Fibroblast of lung (primary cell): ENCODE results near the gene IL31. TPM values are rescaled to one million over a fixed set of nuclear protein-coding genes. Genes with fewer than 3 reads are reported as not detected.

Source experiments
- DNase-seq, 2 donors: peaks; one replicate each; pipeline versions ENCODE4 v3.0.0 to v3.0.0-alpha.2; 2010; ENCODE audit warnings: low read depth in 2 of 2
- H2AFZ ChIP-seq: 2 replicates; pipeline ENCODE4 v1.5.1; 2012; ENCODE audit warnings: low read length, control low read depth, inconsistent platforms
- H3K27ac ChIP-seq: 2 replicates; pipeline ENCODE4 v1.5.1; 2011; ENCODE audit warnings: low read length, control low read depth; ENCODE audit not compliant: insufficient read depth
- H3K27me3 ChIP-seq: 2 replicates; pipeline ENCODE4 v1.5.1; 2011; ENCODE audit warnings: mild to moderate bottlenecking, low read length; ENCODE audit not compliant: control insufficient read depth, insufficient read depth
- H3K36me3 ChIP-seq: 2 replicates; pipeline ENCODE4 v1.5.1; 2011; ENCODE audit warnings: low read length; ENCODE audit not compliant: control insufficient read depth, insufficient read depth
- H3K4me1 ChIP-seq: 2 replicates; pipeline ENCODE4 v1.5.1; 2011; ENCODE audit warnings: low read length; ENCODE audit not compliant: control insufficient read depth, insufficient read depth; ENCODE audit errors: extremely low read depth
- H3K4me2 ChIP-seq: 2 replicates; pipeline ENCODE4 v1.5.1; 2011; ENCODE audit warnings: low read length, control low read depth; ENCODE audit not compliant: insufficient read depth; ENCODE audit errors: extremely low read depth
- H3K4me3 ChIP-seq, 4 experiments: fragments of 200-600 bp in 1 of 4; sonication (generic) in 1 of 4; replicated peaks in 1 of 4; 2 replicates each; pipeline ENCODE4 v1.5.1; 2011 to 2016; ENCODE audit warnings: low read length in 4 of 4, low read depth in 3 of 4, mild to moderate bottlenecking in 3 of 4, control low read depth in 2 of 4, inconsistent platforms in 1 of 4, mixed read lengths in 1 of 4; ENCODE audit not compliant: insufficient read depth in 1 of 4; ENCODE audit errors: control extremely low read depth in 1 of 4
- H3K79me2 ChIP-seq: 2 replicates; pipeline ENCODE4 v1.5.1; 2012; ENCODE audit warnings: mild to moderate bottlenecking, low read length, inconsistent platforms; ENCODE audit not compliant: control insufficient read depth, insufficient read depth
- H3K9ac ChIP-seq: 2 replicates; pipeline ENCODE4 v1.5.1; 2011; ENCODE audit warnings: mild to moderate bottlenecking, low read length, control low read depth; ENCODE audit not compliant: insufficient read depth
- H3K9me3 ChIP-seq: 2 replicates; pipeline ENCODE4 v1.5.1; 2012; ENCODE audit warnings: low read depth, low read length; ENCODE audit not compliant: control insufficient read depth, insufficient read depth
- H4K20me1 ChIP-seq: 2 replicates; pipeline ENCODE4 v1.5.1; 2011; ENCODE audit warnings: low read length; ENCODE audit not compliant: control insufficient read depth, insufficient read depth; ENCODE audit errors: extremely low read depth
- CTCF ChIP-seq, 2 donors: IDR thresholded peaks in 1 of 2; conservative IDR thresholded peaks in 1 of 2; 1 replicate in 1 of 2; 2 replicates in 1 of 2; pipeline ENCODE4 v1.5.1; 2011 to 2012; ENCODE audit warnings: low read length in 2 of 2, control low read depth in 1 of 2, inconsistent platforms in 1 of 2, low read depth in 1 of 2, mild to moderate bottlenecking in 1 of 2
- EZH2 ChIP-seq: IDR thresholded peaks from 2 replicates; pipeline ENCODE4 v1.5.1; 2012; ENCODE audit warnings: low read length, control low read depth, mild to moderate bottlenecking; ENCODE audit errors: missing control alignments
- polyA plus RNA-seq, 2 donors: library from polyadenylated mRNA; depleted of rRNA in 1 of 2; stranded (reverse) in 1 of 2; unstranded in 1 of 2; fragments of >200 nt; gene quantifications; 2 replicates each; pipeline ENCODE4 v1.2.1, GENCODE V29; 2011 to 2012; ENCODE audit warnings: missing spikeins in 1 of 2
- total RNA-seq: library from RNA; depleted of rRNA; stranded (reverse); fragments of >200 nt; gene quantifications from 2 replicates; pipeline ENCODE4 v1.2.1, GENCODE V29; 2014

IL31 gene
- total and polyA plus RNA-seq, 2 donors (not counting 1 experiment from before 2014, with no cell fraction given): not detected

DNA sequence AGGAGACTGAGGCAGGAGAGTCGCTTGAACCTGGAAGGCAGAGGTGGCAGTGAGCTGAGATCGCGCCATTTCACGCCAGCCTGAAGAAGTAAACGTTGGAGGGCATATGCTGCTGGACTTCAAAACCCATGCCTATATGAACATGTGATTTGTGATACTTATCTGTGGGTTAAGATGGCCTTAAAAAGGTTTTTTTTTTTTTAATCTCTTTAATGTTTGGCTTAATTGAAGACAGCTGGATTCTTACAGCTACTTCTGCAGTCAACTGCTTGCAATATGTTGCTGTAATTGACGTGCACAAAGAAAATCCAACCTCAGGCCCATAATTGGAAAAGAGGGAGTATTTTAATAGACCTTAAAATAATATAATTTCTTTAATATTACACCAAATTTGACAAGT, 28.0 kb upstream of the IL31 start:
- Histone ChIP-seq H3K79me2 (no peaks in the 10 kb centered on the region), H3K4me1 (no peaks in the 10 kb centered on the region), H4K20me1 (no peaks in the 10 kb centered on the region), H3K4me2 (no peak overlapping the region), H3K9me3 (no peaks in the 10 kb centered on the region), H2AFZ (no peak overlapping the region), H3K36me3 (no peaks in the 10 kb centered on the region), H3K4me3 (no peak overlapping the region), H3K27ac (no peak overlapping the region), H3K9ac (no peak overlapping the region), H3K27me3 (peaks cover 12% of the 10 kb centered on the region)
- no peak for TF ChIP-seq CTCF (conservative IDR thresholded peaks at IDR 0.05 in 1 of 2, IDR thresholded peaks at IDR 0.05 in 1 of 2; ENCODE audit: low read depth in 1 of 2, low read length in 2 of 2)
- TF ChIP-seq EZH2: no peak
- DNase-seq: no peak

DNA sequence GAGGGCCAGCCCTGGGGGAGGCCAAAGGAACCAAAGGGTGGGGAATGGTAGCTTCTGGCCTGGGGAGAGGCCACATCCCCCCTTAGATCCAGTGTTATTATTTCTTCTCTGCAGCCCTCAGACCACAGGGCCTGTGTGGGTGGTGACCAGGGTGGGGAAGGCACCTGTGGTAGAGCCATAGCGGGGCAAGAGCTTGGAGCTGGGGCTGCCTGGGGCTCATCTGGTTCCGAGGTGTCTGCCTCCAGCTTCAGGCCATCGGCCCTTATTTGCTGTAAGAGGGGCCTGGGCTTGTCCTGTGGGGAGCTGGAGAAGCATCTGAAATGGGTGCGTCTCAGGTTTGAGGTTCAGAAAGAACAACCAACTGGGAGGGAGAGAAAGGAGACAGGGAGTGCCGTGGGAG, 27.4 kb upstream of the IL31 start:
- Histone ChIP-seq H3K9me3 (no peaks in the 10 kb centered on the region), H3K36me3 (no peaks in the 10 kb centered on the region), H2AFZ (no peak overlapping the region), H3K4me1 (no peaks in the 10 kb centered on the region), H3K79me2 (no peaks in the 10 kb centered on the region), H4K20me1 (no peaks in the 10 kb centered on the region), H3K4me2 (no peak overlapping the region), H3K4me3 (no peak overlapping the region), H3K9ac (no peak overlapping the region), H3K27ac (no peak overlapping the region), H3K27me3 (peaks cover 12% of the 10 kb centered on the region)
- DNase-seq: no peak
- TF ChIP-seq CTCF (conservative IDR thresholded peaks at IDR 0.05 in 1 of 2, IDR thresholded peaks at IDR 0.05 in 1 of 2; ENCODE audit: low read depth in 1 of 2, low read length in 2 of 2): no peak
- no peak for TF ChIP-seq EZH2

DNA sequence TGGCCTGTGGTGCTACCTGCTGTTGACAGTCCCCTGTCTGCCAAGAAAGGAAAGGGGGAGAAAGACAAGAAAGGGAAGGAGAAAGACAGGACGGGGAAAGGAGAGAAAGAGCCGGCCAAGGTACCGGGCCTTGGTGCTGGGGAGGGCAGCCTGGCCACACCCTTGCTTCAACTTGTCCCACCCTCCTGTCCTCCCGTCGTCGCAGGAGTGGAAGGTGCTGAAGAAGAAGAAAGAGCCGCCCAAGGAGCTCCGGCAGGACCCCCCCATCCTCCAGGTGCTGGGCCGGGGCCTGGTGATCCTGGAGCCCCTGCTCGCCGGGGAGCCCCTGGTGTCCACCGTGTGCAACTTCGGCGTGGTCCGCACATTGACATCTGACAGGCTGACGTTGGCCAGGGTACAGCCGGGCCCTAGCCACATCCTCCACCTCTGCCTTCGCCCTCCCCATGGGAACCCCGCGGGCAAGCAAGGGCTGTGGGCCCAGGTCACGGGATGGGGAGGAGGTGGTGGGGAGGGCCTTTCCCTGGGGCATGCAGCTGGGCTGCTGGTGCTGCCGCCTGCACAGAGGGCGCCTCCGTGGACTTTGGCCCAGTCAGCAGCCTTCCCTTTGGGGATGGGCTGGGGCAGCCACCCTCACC, 26.6 kb upstream of the IL31 start:
- Histone ChIP-seq H3K79me2 (no peaks in the 10 kb centered on the region), H3K27me3 (peaks cover 12% of the 10 kb centered on the region), H3K36me3 (no peaks in the 10 kb centered on the region), H3K4me2 (no peak overlapping the region), H3K9me3 (no peaks in the 10 kb centered on the region), H4K20me1 (no peaks in the 10 kb centered on the region), H3K4me3 (no peak overlapping the region), H3K4me1 (no peaks in the 10 kb centered on the region), H3K9ac (no peak overlapping the region), H3K27ac (no peak overlapping the region), H2AFZ (no peak overlapping the region)
- no peak for TF ChIP-seq EZH2
- no peak for TF ChIP-seq CTCF (conservative IDR thresholded peaks at IDR 0.05 in 1 of 2, IDR thresholded peaks at IDR 0.05 in 1 of 2; ENCODE audit: low read depth in 1 of 2, low read length in 2 of 2)
- no peak for DNase-seq
